ENCODE results near the gene CYP24A1. TPM values are rescaled to one million over a fixed set of nuclear protein-coding genes. Genes with fewer than 3 reads are reported as not detected.

The CYP24A1 gene
- total and polyA plus RNA-seq, 2 of the 13 experiments (the other 11 are each of a cell fraction or from before 2014, with no cell fraction given), result 9.4 to 32.7 TPM

DNA sequence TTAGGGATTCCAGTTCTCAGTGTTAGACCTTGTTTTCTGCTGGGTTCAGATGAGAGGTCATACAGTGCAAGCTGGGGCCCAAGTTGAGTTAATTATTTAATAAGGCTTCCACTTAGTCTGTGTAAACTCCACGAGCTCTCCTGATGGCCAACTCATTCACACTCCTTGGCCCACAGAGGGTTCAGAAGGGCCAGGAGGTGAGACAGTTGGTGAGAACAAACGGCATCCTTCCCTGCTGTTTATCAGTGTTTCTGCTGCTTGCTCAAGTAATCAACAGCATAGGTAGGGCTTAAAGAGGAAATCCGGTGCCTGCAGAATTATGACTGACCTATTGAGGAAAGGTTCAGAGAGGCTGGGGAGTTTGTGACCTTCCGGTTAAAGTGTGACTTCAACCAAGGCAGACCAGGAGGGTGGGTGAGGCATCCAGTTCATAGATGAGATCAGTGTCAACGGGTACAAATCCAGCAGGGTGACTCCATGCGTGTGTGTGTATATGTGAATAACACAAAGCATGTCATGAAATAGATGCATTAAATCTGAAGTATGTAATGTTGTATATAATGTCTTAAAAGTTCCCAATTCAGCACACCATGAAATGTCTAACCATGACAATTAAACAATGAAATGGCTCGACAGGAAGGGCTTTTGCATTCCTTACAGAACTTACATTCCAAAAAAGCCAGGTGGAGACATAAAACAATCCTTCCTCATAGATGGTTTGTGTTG is 66.0 kb downstream of the CYP24A1 start (continued):
- TF ChIP-seq SAP130 (CRISPR knock-in tag; IDR thresholded peaks at IDR 0.05; ENCODE audit: low read depth), result peak; percentile 94
- peak; percentile 95 for TF ChIP-seq CBX5 (CRISPR knock-in tag; IDR thresholded peaks at IDR 0.05; ENCODE audit: borderline replicate concordance)
- no peak for TF ChIP-seq AGO2 (optimal IDR thresholded peaks at IDR 0.05; ENCODE audit: low read depth, low read length)
- TF ChIP-seq, protein P1, sequence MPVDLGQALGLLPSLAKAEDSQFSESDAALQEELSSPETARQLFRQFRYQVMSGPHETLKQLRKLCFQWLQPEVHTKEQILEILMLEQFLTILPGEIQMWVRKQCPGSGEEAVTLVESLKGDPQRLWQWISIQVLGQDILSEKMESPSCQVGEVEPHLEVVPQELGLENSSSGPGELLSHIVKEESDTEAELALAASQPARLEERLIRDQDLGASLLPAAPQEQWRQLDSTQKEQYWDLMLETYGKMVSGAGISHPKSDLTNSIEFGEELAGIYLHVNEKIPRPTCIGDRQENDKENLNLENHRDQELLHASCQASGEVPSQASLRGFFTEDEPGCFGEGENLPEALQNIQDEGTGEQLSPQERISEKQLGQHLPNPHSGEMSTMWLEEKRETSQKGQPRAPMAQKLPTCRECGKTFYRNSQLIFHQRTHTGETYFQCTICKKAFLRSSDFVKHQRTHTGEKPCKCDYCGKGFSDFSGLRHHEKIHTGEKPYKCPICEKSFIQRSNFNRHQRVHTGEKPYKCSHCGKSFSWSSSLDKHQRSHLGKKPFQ (CRISPR knock-in tag; IDR thresholded peaks at IDR 0.05; ENCODE audit: insufficient replicate concordance), result peak; percentile 99
- TF ChIP-seq, protein P2, sequence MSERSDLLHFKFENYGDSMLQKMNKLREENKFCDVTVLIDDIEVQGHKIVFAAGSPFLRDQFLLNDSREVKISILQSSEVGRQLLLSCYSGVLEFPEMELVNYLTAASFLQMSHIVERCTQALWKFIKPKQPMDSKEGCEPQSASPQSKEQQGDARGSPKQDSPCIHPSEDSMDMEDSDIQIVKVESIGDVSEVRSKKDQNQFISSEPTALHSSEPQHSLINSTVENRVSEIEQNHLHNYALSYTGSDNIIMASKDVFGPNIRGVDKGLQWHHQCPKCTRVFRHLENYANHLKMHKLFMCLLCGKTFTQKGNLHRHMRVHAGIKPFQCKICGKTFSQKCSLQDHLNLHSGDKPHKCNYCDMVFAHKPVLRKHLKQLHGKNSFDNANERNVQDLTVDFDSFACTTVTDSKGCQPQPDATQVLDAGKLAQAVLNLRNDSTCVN (CRISPR knock-in tag; IDR thresholded peaks at IDR 0.05; ENCODE audit: borderline replicate concordance), result peak; percentile 85; the same call in 1 of the 2 replicates
- peak; percentile 92; the same call in 1 of the 2 replicates for TF ChIP-seq ZNF543 (CRISPR knock-in tag; IDR thresholded peaks at IDR 0.05)
- TF ChIP-seq KLF13 (CRISPR knock-in tag; IDR thresholded peaks at IDR 0.05), result no peak
- 0 out of 2 replicates have a peak, but pooled peaks have one; percentile 69 for TF ChIP-seq AHR (CRISPR knock-in tag; IDR thresholded peaks at IDR 0.05)
- TF ChIP-seq ZSCAN20 (CRISPR knock-in tag; IDR thresholded peaks at IDR 0.05; ENCODE audit: borderline replicate concordance), result no peak
- TF ChIP-seq KLF9 (CRISPR knock-in tag; IDR thresholded peaks at IDR 0.05; ENCODE audit: low read depth), result peak; percentile 57; the same call in 1 of the 2 replicates
- TF ChIP-seq NR2F6 (IDR thresholded peaks at IDR 0.05), result peak; percentile 98
- peak; percentile 97 for TF ChIP-seq NR2F6 (CRISPR knock-in tag; IDR thresholded peaks at IDR 0.05)
- TF ChIP-seq CEBPB (IDR thresholded peaks at IDR 0.05; ENCODE audit: borderline replicate concordance, low read depth, low read length), result no peak
- TF ChIP-seq, protein P3, sequence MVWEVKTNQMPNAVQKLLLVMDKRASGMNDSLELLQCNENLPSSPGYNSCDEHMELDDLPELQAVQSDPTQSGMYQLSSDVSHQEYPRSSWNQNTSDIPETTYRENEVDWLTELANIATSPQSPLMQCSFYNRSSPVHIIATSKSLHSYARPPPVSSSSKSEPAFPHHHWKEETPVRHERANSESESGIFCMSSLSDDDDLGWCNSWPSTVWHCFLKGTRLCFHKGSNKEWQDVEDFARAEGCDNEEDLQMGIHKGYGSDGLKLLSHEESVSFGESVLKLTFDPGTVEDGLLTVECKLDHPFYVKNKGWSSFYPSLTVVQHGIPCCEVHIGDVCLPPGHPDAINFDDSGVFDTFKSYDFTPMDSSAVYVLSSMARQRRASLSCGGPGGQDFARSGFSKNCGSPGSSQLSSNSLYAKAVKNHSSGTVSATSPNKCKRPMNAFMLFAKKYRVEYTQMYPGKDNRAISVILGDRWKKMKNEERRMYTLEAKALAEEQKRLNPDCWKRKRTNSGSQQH (CRISPR knock-in tag; IDR thresholded peaks at IDR 0.05; ENCODE audit: low read depth), result peak; percentile 53; the same call in 1 of the 2 replicates
- TF ChIP-seq ZNF235 (CRISPR knock-in tag; IDR thresholded peaks at IDR 0.05; ENCODE audit: borderline replicate concordance), result no peak
- peak; percentile 99 for TF ChIP-seq ETV5 (CRISPR knock-in tag; IDR thresholded peaks at IDR 0.05; ENCODE audit: borderline replicate concordance)
- peak; percentile 36 to 95; a peak in 3 of 4 replicates for TF ChIP-seq EP300 (IDR thresholded peaks at IDR 0.05; ENCODE audit: low read depth in 2 of 2, low read length in 2 of 2)
- TF ChIP-seq EP300 (CRISPR knock-in tag; IDR thresholded peaks at IDR 0.05; ENCODE audit: borderline replicate concordance), result peak; percentile 95
- TF ChIP-seq, protein P4, sequence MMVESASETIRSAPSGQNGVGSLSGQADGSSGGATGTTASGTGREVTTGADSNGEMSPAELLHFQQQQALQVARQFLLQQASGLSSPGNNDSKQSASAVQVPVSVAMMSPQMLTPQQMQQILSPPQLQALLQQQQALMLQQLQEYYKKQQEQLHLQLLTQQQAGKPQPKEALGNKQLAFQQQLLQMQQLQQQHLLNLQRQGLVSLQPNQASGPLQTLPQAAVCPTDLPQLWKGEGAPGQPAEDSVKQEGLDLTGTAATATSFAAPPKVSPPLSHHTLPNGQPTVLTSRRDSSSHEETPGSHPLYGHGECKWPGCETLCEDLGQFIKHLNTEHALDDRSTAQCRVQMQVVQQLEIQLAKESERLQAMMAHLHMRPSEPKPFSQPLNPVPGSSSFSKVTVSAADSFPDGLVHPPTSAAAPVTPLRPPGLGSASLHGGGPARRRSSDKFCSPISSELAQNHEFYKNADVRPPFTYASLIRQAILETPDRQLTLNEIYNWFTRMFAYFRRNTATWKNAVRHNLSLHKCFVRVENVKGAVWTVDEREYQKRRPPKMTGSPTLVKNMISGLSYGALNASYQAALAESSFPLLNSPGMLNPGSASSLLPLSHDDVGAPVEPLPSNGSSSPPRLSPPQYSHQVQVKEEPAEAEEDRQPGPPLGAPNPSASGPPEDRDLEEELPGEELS (CRISPR knock-in tag; IDR thresholded peaks at IDR 0.05), result peak; percentile 100
- TF ChIP-seq CREB1 (IDR thresholded peaks at IDR 0.05), result peak; percentile 33; the same call in 1 of the 2 replicates
- TF ChIP-seq CREB1 (CRISPR knock-in tag; IDR thresholded peaks at IDR 0.05), result peak; percentile 90
- no peak; the same call in 1 of the 2 replicates for TF ChIP-seq JDP2 (CRISPR knock-in tag; IDR thresholded peaks at IDR 0.05; ENCODE audit: borderline replicate concordance)
- TF ChIP-seq CBFB (CRISPR knock-in tag; IDR thresholded peaks at IDR 0.05), result peak; percentile 75
- peak; percentile 95 for TF ChIP-seq IRF2 (CRISPR knock-in tag; IDR thresholded peaks at IDR 0.05)
- TF ChIP-seq FOXK1 (CRISPR knock-in tag; IDR thresholded peaks at IDR 0.05; ENCODE audit: borderline replicate concordance, low read depth), result peak; percentile 91
- TF ChIP-seq SATB2 (CRISPR knock-in tag; IDR thresholded peaks at IDR 0.05), result no peak
